GM12878 (cell line): ENCODE results near the gene TRIL. TPM values are rescaled to one million over a fixed set of nuclear protein-coding genes. Genes with fewer than 3 reads are reported as not detected.

Experiments used
- ATAC-seq: fragments of 200-7000 bp; cut with Tn5 transposase; 3 replicates; pipeline ENCODE4 v1.9.1; 2020; ENCODE audit warnings: mild to moderate bottlenecking, moderate library complexity
- BruUV-seq: library from RNA; stranded (reverse); fragments of 400-500 nt; replicated peaks from 2 replicates; lab custom pipeline; 2021; lab: Mats Ljungman, UMichigan
- CTCF ChIA-PET: fragments of 300-600 bp; sonication (Branson Sonifier 250); formaldehyde crosslinking; extraction: SDS; loops from one replicate; lab custom pipeline; 2021; ENCODE audit warnings: inconsistent platforms; lab: Yijun Ruan, JAX
- POLR2A ChIA-PET: fragments of 350-600 bp; formaldehyde crosslinking; extraction: SDS; loops from one replicate; lab custom pipeline; 2021; ENCODE audit warnings: inconsistent platforms; lab: Charles Lee
- RAD21 ChIA-PET: fragments of 300-600 bp; sonication (Branson Sonifier 250); formaldehyde crosslinking; loops from one replicate; lab custom pipeline; 2023; ENCODE audit warnings: antibody characterized with exemption; ENCODE audit not compliant: unreplicated experiment; lab: Charles Lee
- SMC1A ChIA-PET: fragments of 300-600 bp; sonication (Branson Sonifier 250); formaldehyde crosslinking; loops from one replicate; lab custom pipeline; 2023; ENCODE audit not compliant: unreplicated experiment, uncharacterized antibody; lab: Charles Lee
- DNase-seq: peaks from one replicate; pipeline ENCODE4 v3.0.0-alpha.2; 2011; ENCODE audit warnings: low read depth, low spot score
- FAIRE-seq: peaks from 3 replicates; lab custom pipeline; 2011; peaks lifted over from hg19 to GRCh38; lab: Jason Lieb, UNC
- H2AFZ ChIP-seq: 2 replicates; pipeline ENCODE4 v1.6.0; 2011; ENCODE audit warnings: low read depth, low read length, control low read depth; ENCODE audit not compliant: control insufficient read depth
- H3K27ac ChIP-seq: 2 replicates; pipeline ENCODE4 v1.5.1; 2011; ENCODE audit warnings: control low read depth; ENCODE audit not compliant: control insufficient read depth, insufficient read depth
- H3K27me3 ChIP-seq, 2 experiments: replicated peaks in 1 of 2; 2 replicates each; pipeline versions ENCODE4 v1.6.0 to v1.6.1; 2011; ENCODE audit warnings: low read length in 1 of 2; ENCODE audit not compliant: control insufficient read depth in 2 of 2, insufficient read depth in 2 of 2
- H3K36me3 ChIP-seq, 2 experiments: 2 replicates each; pipeline ENCODE4 v1.5.1; 2011; ENCODE audit warnings: low read length in 1 of 2; ENCODE audit not compliant: control insufficient read depth in 2 of 2, insufficient read depth in 2 of 2
- H3K4me1 ChIP-seq: 2 replicates; pipeline ENCODE4 v1.6.1; 2011; ENCODE audit warnings: mild to moderate bottlenecking, low read length, moderate library complexity, mixed read lengths; ENCODE audit not compliant: control insufficient read depth, insufficient read depth
- H3K4me2 ChIP-seq: 2 replicates; pipeline ENCODE4 v1.6.0; 2011; ENCODE audit warnings: control low read depth; ENCODE audit not compliant: control insufficient read depth, insufficient read depth
- H3K4me3 ChIP-seq: fragments of 200-600 bp; sonication (generic); 2 replicates; pipeline ENCODE4 v1.5.1; 2016
- H3K79me2 ChIP-seq: 2 replicates; pipeline ENCODE4 v1.6.0; 2011; ENCODE audit warnings: low read length; ENCODE audit not compliant: control insufficient read depth, insufficient read depth
- H3K9ac ChIP-seq: 2 replicates; pipeline ENCODE4 v1.8.0; 2011; ENCODE audit warnings: low read length, control low read depth, mixed read lengths; ENCODE audit not compliant: control insufficient read depth, insufficient read depth
- H3K9me3 ChIP-seq: replicated peaks from 3 replicates; pipeline ENCODE4 v1.5.1; 2011; ENCODE audit warnings: mild to moderate bottlenecking, low read length; ENCODE audit not compliant: control insufficient read depth, insufficient read depth
- H4K20me1 ChIP-seq: 2 replicates; pipeline ENCODE4 v1.6.0; 2011; ENCODE audit not compliant: control insufficient read depth, insufficient read depth
- CBFB ChIP-seq: IDR thresholded peaks from 2 replicates; pipeline ENCODE4 v1.6.1; 2016; ENCODE audit warnings: antibody characterized with exemption, low read depth
- E4F1 ChIP-seq: fragments of 450-650 bp; IDR thresholded peaks from 2 replicates; pipeline ENCODE4 v1.6.1; 2018; ENCODE audit warnings: borderline replicate concordance, mild to moderate bottlenecking; ENCODE audit not compliant: partially characterized antibody
- HDAC2 ChIP-seq: fragments of 200-600 bp; sonication (generic); IDR thresholded peaks from 2 replicates; pipeline ENCODE4 v1.6.1; 2017
- MEF2B ChIP-seq: fragments of 450-650 bp; IDR thresholded peaks from 2 replicates; pipeline ENCODE4 v1.6.1; 2018; ENCODE audit warnings: mild to moderate bottlenecking, moderate library complexity; ENCODE audit not compliant: partially characterized antibody, poor library complexity, severe bottlenecking
- NFYB ChIP-seq: IDR thresholded peaks from 2 replicates; pipeline ENCODE4 v1.6.1; 2011; ENCODE audit warnings: low read depth, mild to moderate bottlenecking, low read length, improper control_type of control experiment, moderate library complexity; ENCODE audit not compliant: insufficient read depth
- PKNOX1 ChIP-seq: fragments of 450-650 bp; IDR thresholded peaks from 2 replicates; pipeline ENCODE4 v1.6.1; 2016; ENCODE audit warnings: mild to moderate bottlenecking
- RCOR1 ChIP-seq: conservative IDR thresholded peaks from 2 replicates; pipeline ENCODE4 v1.6.1; 2012; ENCODE audit warnings: low read depth, low read length, improper control_type of control experiment
- SMARCA5 ChIP-seq: fragments of 450-650 bp; IDR thresholded peaks from 2 replicates; pipeline ENCODE4 v1.6.1; 2017; ENCODE audit warnings: mild to moderate bottlenecking
- ZNF384 ChIP-seq: IDR thresholded peaks from 2 replicates; pipeline ENCODE4 v1.6.1; 2012; ENCODE audit warnings: low read depth, mild to moderate bottlenecking, low read length, improper control_type of control experiment, borderline replicate concordance
- ZZZ3 ChIP-seq: IDR thresholded peaks from 2 replicates; pipeline ENCODE4 v1.6.1; 2011; ENCODE audit warnings: low read depth; ENCODE audit not compliant: control insufficient read depth, insufficient read length
- WGBS: methylation state at CpG from one replicate; pipeline ENCODE4 v1.1.6; 2016; ENCODE audit warnings: low lambda C conversion rate; ENCODE audit not compliant: insufficient replicate concordance, insufficient coverage; ENCODE audit errors: missing lambda C conversion rate; 5-methylcytosine and 5-hydroxymethylcytosine counted together
- in situ Hi-C: fragments of 300-500 bp; cut with MboI; formaldehyde crosslinking; loops from 9 replicates; pipeline ENCODE4 v1.14.3; 2018; ENCODE audit warnings: mixed read lengths
- intact Hi-C: fragments of 100-400 bp; cut with micrococcal nuclease; formaldehyde crosslinking; loops from one replicate; pipeline ENCODE4 v1.14.2; 2022; ENCODE audit not compliant: unreplicated experiment
- polyA plus RNA-seq, 11 experiments: library from polyadenylated mRNA; depleted of rRNA in 4 of 11; unstranded in 6 of 11; stranded (reverse) in 5 of 11; fragments of >200 nt; fragmentation: Nextera tagmentation in 4 of 11; fragmentation: Illumina TruSeq in 1 of 11; extraction: Ambion mirVana in 4 of 11; extraction: Trizol in 1 of 11; gene quantifications; 1 replicate in 1 of 11; 2 replicates in 10 of 11; pipeline versions ENCODE4 v1.2.1 to v1.2.3, GENCODE V29; 2011 to 2016; ENCODE audit warnings: inconsistent platforms in 2 of 11, missing spikeins in 2 of 11, low read depth in 1 of 11
- total RNA-seq, 4 experiments: library from RNA; depleted of rRNA in 3 of 4; stranded (reverse); fragments of >200 nt in 3 of 4; fragmentation: Illumina TruSeq in 1 of 4; extraction: Trizol in 1 of 4; gene quantifications; 2 replicates each; pipeline versions ENCODE4 v1.2.1 to v1.2.3, GENCODE V29; 2013 to 2021
- TF ChIP-seq, protein P1 (sequence below): IDR thresholded peaks from 2 replicates; pipeline ENCODE4 v1.6.1; 2011; ENCODE audit warnings: borderline replicate concordance, low read depth, mild to moderate bottlenecking, moderate library complexity, low read length; ENCODE audit not compliant: insufficient read depth, poor library complexity, severe bottlenecking
- TF ChIP-seq, protein P2 (sequence below): fragments of 450-650 bp; IDR thresholded peaks from 2 replicates; pipeline ENCODE4 v1.6.1; 2017; ENCODE audit warnings: mild to moderate bottlenecking, low read depth, inconsistent platforms; ENCODE audit not compliant: poor library complexity, severe bottlenecking

The TRIL gene
- total and polyA plus RNA-seq, 10 of the 15 experiments (the other 5 are each of a cell fraction or from before 2014, with no cell fraction given): not detected

GRCh38 chr7:28979776-28980175, 21.6 kb upstream of the TRIL start:
- in situ Hi-C loops: no loop called here
- no TSS peak for BruUV-seq
- Histone ChIP-seq H3K36me3 (no peaks in the 10 kb centered on the region), H3K9ac (no peak overlapping the region), H3K27me3 (peaks cover 0 to 2% of the 10 kb centered on the region in 2 experiments; a peak in 2 of 4 replicates), H3K4me3 (no peak overlapping the region)
- ChIA-PET POLR2A (no interaction called here), CTCF (no interaction called here)
- 26% methylated on average over 3 of the region's 3 CpGs for whole genome bisulfite sequencing
- no peak for TF ChIP-seq ZZZ3
- no peak for TF ChIP-seq E4F1
- TF ChIP-seq SMARCA5: no peak
- no peak for TF ChIP-seq MEF2B
- TF ChIP-seq, protein P1, sequence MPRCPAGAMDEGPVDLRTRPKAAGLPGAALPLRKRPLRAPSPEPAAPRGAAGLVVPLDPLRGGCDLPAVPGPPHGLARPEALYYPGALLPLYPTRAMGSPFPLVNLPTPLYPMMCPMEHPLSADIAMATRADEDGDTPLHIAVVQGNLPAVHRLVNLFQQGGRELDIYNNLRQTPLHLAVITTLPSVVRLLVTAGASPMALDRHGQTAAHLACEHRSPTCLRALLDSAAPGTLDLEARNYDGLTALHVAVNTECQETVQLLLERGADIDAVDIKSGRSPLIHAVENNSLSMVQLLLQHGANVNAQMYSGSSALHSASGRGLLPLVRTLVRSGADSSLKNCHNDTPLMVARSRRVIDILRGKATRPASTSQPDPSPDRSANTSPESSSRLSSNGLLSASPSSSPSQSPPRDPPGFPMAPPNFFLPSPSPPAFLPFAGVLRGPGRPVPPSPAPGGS: no peak
- TF ChIP-seq HDAC2: no peak
- TF ChIP-seq PKNOX1: no peak
- no peak for TF ChIP-seq RCOR1
- TF ChIP-seq CBFB: no peak
- TF ChIP-seq, protein P2, sequence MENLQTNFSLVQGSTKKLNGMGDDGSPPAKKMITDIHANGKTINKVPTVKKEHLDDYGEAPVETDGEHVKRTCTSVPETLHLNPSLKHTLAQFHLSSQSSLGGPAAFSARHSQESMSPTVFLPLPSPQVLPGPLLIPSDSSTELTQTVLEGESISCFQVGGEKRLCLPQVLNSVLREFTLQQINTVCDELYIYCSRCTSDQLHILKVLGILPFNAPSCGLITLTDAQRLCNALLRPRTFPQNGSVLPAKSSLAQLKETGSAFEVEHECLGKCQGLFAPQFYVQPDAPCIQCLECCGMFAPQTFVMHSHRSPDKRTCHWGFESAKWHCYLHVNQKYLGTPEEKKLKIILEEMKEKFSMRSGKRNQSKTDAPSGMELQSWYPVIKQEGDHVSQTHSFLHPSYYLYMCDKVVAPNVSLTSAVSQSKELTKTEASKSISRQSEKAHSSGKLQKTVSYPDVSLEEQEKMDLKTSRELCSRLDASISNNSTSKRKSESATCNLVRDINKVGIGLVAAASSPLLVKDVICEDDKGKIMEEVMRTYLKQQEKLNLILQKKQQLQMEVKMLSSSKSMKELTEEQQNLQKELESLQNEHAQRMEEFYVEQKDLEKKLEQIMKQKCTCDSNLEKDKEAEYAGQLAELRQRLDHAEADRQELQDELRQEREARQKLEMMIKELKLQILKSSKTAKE: no peak
- TF ChIP-seq ZNF384: no peak
- TF ChIP-seq NFYB: no peak
- TF ChIP-seq, all 136 proteins: peak for 0
- ATAC-seq: no peak
- Histone ChIP-seq H3K4me1 (no peaks in the 10 kb centered on the region), H2AFZ (no peak overlapping the region), H4K20me1 (no peaks in the 10 kb centered on the region), H3K9me3 (no peaks in the 10 kb centered on the region; the same call in 2 of the 3 replicates), H3K4me2 (no peak overlapping the region), H3K27ac (no peak overlapping the region), H3K79me2 (no peaks in the 10 kb centered on the region)
- RAD21 ChIA-PET: no interaction called here
- SMC1A ChIA-PET: interaction anchor here (0.5 to 0.6 kb wide), 2 partner anchors 323 to 361 kb away, joined by 3 to 4 read pairs; no protein-coding TSS in a partner anchor
- FAIRE-seq: no peak
- intact Hi-C loops: no loop called here
- no peak for DNase-seq
